Hepatic stellate cell (primary cell): Measurements from ENCODE around the gene CLEC16A.

ENCODE experiments used
- DNase-seq: peaks from one replicate; pipeline ENCODE4 v3.0.0; 2011; ENCODE audit warnings: low spot score

The CLEC16A gene

DNA sequence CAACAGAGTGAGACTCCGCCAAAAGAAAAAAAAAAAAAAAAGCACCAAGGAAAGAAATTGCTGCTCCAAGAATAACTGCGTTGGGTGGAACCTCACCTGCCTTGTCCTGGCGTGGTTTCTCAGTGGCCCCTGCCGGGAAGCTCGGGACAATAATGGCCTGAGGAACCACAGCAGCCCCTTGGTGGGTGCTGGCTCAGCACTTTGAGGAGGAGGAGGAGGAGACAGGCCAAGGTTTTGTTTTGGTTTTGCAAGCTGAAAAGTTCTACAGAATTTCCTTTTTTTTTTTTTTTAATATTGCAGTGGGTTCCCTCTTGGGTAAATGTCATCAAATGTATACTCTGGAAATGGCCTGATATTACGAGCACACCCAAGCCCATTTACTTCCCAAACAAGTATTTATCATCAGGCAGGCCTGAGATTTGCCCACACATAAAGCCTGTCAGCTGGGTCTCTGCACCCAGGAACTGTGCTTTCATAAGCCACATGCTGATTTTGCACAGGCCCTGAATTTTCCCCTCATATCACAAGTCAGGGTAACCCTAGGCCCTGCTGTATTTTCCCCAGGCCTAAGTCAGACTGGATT is 233.3 kb downstream of the CLEC16A start:
- DNase-seq, result no peak

DNA sequence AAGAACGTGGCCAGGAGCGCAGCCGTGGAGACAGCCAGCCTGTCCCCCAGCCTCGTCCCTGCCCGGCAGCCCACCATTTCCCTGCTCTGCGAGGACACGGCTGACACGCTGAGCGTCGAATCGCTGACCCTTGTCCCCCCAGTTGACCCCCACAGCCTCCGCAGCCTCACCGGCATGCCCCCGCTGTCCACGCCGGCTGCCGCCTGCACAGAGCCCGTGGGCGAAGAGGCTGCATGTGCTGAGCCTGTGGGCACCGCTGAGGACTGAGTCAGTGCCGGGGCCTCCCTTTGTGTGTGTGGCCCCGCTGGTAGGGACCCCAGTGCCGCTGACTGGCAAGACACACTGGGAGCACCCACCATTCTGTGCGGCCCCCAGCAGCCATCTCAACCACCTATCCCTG is 234.1 kb downstream of the CLEC16A start:
- DNase-seq, result no peak

DNA sequence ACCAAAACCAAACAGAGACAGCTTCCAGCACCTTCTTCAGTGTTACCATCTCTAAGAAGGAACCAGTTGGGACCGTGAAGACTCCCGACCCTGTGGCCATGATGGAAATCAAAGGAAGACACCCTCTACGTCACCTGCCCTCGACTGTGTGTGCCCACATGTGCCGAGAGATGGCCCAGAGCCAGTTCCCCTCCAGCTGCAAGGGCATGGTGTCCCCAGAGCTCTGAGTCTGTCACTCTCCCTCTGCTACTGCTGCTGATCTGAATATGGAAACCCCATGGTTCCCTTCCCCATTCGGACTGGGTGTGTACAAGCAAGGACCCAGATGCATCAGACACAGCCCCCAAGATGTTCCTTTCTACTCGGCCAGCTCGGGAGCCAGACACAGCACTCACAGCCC is 235.2 kb downstream of the CLEC16A start:
- no peak for DNase-seq

DNA sequence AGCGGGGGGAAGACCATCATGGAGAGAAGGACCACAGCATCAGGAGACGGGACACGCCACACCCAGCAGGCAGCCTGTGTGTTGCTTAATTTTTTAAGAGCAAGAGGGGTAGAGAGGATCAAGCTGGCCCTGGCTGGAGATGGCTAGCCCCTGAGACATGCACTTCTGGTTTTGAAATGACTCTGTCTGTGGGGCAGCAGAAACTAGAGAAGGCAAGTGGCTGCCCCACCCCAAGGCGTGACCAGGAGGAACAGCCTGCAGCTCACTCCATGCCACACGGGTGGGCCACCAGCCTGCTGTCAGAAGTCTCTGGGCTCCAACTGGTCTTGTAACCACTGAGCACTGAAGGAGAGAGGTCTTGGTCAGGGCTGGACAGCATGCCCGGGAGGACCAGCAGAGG is 236.1 kb downstream of the CLEC16A start:
- no peak for DNase-seq

DNA sequence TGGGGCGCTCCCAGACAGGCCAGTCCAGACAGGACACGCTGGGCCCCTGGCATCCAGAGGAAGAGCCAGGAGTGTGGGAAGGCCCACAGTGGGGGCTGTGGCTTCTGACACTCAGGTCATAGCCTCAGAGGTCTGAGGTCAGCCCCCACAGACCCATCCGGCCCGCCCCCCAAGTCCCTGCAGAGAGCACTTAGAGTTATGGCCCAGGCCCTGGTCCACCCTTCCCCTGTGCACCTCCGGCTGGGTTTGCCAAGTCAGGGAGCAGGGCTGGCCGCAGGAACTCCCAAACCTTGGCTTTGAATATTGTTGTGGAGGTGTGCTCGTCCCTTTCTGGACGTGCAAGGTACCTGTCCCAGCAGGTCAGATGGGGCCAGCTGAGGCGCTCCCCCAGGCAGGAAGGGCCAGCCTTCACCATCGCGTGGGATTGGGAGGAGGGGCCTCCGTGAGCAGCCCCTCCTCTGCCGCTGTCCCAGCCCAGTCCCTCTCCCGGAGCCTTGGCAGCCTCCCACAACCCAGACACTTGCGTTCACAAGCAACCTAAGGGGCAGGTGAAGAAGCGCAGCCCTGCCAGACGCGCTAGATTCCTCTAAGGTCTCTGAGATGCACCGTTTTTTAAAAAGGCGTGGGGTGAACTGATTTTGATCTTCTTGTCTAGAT is 237.0 kb downstream of the CLEC16A start:
- no peak for DNase-seq

DNA sequence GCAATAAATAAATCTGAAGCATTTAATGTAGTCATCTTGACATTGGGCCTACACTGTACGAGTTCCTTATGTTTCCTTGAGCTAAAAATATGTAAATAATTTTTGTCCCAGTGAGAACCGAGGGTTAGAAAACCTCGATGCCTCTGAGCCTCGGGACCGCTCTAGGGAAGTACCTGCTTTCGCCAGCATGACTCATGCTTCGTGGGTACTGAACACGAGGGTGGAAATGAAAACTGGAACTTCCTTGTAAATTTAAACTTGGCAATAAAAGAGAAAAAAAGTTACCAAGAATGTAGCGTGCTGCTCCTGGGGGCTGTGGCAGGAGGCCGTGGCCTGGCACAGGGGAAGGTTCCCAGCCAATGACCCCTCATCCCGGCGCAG is 237.5 kb downstream of the CLEC16A start:
- no peak for DNase-seq

DNA sequence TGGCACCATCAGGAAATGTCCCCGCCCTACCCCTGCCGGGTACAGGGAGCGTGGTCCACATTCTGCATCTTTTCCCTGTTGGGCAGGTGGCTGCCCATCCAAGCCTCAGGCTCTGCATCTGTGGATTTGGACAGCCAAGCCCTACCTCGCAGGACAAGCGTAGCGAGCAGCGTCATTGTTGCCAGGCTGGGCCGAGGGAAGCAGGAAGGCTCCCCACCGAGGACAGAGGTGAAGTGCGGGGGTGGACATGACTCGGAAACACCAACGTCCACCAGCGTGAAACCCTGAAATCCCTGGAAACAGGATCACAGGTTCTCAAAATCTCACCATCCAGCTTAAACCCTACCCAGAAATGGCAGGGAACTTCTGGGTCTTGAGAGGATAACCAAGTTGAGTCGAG is 238.0 kb downstream of the CLEC16A start:
- DNase-seq, result no peak

DNA sequence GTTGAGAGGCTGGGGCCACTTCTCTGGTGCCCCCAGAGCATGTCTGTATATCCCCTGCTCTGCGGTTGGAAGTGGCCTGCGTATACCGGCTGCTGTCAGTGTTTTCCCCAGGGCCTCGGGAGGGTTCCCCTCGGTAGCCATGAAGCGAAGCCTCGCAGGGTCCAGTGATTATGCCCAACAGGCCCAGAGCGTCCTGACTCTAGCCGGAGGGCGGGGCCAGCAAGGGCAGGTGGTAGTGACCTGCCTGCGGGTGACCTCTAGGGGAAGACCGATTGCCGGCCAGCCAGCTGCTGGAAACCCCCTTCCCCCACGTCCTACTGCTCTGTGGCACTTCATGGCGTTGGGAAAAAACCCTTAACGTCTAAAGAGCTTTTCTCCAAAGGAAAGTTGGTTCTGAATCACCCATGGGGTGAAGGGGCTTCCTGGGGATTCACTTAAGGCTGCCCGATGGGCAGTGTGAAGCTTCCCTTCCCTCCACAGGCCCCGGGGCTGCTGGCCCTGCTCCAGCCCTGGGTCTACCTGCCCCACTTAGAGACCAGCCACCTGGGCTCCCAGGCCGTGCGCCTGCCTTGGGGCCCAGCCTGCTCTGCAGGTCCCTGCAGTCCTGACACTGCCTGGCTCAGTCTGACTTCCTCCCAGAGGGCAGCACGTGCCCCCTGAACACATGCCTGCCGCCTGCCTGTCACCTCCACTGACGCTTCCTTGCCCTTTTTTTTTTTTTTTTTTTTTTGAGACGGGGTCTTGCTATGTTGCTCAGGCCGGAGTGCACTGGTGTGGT is 238.9 kb downstream of the CLEC16A start:
- DNase-seq, result no peak

DNA sequence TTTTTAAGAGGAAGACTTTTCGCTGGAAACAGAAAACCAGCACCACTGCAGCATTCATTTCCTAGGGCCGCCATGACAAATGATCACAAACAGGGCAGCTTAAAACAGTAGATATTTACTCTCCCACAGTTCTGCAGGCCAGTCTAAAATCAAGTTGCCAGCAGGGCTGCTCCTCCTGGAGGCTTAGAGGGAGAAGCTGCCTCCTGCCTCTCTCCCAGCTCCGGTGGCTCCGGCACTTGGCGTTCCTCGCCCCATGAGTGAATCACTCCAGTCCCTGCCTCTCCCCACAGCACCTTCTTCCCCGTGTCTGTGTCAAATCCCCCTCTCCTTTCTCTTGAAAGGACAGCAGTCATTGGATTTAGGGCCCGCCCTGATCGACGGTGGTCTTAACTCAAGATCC is 239.6 kb downstream of the CLEC16A start:
- no peak for DNase-seq

DNA sequence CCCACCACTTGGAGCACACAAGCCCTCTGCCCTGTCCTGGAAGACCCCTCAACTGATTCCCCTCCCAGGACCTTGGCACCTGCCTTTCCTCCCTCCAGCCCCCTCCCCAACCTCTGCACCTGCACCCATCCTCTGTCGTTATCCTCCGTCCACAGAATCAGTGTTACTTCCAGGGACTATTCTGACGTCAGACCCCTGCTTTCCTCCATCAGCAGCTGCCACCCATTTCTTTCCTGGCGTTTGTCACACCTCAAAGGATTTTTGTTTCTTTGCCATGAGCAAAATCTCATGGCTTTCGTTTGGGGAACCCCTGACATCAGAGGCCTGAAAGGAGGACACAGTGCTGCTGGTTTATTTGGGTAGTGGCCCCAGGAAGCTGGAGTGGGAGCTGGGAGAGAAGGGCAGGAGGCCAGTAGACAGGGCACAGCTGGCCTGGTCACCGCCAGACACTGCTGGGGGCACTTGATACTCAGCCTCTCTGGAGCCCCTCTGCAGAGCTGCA is 243.2 kb downstream of the CLEC16A start:
- DNase-seq, result no peak

DNA sequence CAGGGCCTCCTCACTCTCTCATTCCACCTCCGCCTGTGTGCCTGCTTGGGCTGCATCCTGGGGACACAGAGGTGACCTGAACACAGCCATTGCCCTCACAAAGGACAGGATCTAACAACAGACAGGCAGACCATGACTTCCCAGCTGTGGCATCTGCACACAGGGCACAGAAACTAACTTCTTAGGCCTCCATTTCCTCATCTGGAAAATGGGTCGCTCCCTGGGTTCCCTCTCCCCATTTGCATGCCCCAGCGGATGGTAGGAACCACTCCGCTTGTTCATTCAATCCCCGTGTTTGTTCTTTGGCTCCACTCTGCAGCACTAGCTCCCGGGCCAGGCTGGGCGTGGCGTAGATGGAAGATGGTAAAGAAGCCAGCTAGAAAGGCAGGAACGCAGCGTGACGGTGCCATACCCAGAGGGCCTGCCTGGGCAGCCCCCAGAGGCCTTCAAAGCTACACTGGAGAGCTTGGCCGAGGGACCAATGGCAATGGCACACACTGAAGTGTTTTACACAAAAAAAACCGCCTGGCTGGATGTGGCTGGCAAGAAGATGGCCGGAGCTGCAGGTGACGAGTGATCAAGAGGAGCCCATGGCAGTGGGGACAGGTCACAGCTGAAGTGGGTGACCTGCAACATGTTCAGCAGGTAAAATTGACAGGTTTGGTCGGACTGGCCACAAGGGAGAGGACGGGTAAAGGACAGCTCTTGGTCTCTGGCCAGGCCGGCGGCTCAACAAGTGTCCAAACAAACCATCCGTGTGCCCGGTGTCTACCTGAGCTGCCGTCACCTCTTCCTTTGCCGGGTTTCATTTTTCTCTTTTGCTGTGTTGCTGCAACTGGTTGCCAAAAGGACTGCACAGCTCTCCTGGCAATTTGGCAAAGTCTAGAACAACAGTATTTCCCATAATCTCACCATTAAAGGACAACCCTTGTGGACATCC is 244.7 kb downstream of the CLEC16A start:
- no peak for DNase-seq

DNA sequence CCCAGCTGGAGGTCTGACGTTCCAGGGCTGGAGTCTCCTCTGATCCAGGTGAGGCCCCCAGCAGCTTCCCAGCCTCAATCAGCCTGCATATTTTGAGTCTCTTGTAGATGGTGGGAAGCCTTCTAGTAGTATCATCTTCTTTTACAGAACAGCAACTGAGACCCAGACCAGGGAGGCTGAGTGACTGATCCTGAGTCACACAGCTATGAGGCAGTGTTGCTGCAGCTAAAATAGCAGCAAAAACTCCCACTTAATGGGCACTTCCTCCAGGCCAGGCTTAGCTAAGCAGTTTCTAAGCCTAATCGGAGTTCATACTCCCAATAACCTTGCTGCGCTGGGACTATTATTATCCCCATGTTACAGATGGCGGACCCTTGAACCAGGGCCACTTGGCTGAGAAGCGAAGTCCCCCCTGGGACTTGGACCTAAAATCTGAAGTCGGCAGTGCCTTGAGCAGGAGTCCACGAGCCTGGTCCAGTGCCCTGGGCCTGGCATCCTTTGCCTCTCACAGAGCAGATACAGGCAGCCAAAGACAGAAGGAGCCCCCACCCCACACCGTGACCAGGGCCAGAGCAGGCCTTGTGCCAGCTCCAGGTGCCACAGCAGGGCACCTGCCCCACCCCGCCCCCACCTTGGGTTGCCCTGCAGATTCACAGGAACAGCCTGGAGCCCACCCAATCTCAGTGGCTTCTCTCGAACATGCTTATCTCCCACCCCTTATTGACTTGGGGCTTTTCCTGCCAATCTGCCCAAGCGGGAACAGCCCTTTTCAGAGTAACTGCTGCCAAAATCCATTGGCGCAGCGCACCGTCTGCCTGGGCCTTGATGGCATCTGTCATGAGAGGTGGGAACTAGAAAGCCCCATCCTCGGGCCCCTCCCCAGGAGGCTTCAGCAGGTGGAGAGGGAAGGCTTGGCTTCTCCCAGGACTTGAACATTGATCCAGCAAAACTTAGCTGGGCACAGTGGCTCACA is 246.5 kb downstream of the CLEC16A start:
- DNase-seq, result peak; percentile 65

DNA sequence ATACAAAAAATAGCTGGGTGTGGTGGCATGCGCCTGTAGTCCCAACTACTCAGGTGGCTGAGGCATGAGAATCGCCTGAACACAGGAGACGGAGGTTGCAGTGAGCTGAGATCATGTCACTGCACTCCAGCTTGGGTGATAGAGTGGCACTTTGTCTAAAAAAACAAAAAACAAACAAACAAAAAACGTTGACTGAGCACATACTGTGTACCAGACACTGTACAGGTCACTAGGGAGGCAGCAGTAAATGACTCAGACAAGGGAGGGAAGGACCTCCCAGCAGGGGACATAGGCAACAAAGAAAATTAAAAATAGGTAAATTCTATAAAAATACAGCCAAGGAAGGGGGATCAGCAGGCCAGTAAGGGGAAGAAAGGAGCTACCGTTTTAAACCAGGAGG is 247.3 kb downstream of the CLEC16A start:
- no peak for DNase-seq

DNA sequence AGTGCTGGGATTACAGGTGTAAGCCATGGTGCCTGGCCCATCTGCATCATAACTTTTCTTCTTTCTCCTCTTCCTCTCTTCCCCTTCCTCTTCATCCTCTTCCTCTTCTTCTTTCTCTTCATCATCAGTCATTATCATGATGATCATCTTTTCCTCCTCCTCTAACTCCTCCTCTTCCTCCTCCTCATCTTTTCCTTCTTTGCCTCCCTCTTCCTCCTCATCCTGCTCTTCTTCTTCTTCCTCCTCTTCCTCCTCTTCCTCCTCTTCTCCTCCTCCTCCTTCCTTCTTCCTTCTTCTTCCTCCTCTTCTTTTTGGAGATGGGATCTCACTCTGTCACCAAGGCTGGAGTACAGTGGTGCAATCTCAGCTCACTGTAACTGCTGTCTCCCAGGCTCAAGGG is 249.1 kb downstream of the CLEC16A start:
- DNase-seq, result no peak

DNA sequence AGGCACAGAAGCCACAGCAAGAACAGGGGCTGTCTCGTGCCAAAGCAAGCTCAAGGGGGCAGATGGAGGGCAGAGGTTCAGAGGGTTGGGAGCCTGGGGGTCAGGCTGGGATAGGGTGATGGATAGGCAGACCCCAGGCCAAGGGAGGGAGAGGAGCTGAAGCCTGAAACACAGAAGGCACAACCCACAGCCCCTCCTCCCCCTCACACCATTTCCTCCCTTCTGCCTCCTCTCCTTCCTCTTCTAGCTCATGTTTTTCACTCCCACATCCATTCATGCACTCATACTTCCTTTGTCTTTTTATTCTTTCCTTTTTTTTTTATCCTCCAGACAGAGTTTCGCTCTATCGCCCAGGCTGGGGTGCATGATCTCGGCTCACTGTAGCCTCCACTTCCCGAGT is 250.5 kb downstream of the CLEC16A start:
- DNase-seq, result no peak

DNA sequence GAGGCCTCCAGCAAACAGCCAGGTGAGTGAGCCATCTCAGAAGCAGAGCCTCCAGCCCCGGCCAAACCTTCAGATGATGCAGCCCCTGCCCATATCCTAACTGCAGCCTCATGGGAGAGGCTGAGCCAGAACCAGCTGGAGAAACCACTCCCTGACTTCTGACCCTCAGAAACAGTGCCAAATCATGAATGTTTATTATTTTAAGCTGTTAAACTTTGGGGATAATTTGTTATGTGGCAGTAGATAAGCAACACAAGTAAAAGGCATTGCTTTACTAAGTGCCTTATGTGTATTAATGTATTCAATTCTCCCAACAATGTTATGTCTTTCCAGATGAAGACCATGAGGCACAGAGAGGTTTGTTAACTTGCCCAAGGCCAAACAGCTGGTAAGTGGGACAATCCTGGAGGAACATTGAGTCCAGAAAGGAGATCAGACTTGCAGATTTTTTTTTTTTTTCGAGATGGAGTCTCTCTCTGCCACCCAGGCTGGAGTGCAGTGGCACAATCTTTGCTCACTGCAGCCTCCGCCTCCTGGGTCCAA is 252.0 kb downstream of the CLEC16A start:
- DNase-seq, result no peak

DNA sequence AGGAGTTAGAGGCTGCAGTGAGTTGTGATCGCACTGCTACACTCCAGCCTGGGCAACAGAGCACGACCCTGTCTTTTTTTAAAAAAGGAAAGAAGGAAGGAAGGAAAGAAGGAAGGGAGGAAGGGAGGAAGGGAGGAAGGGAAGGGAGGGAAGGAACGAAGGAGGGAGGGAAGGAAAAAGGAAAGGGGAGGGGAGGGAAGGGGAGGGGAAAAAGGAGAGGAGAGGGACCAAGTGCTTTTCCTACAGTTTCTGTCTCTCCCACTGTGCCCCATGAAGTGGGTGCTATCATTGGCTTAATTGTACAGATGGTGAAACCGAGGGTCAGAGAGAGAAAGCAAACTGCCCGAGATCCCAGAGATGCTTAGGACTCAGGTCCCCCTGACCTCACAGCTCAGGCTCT is 254.0 kb downstream of the CLEC16A start:
- DNase-seq, result no peak

DNA sequence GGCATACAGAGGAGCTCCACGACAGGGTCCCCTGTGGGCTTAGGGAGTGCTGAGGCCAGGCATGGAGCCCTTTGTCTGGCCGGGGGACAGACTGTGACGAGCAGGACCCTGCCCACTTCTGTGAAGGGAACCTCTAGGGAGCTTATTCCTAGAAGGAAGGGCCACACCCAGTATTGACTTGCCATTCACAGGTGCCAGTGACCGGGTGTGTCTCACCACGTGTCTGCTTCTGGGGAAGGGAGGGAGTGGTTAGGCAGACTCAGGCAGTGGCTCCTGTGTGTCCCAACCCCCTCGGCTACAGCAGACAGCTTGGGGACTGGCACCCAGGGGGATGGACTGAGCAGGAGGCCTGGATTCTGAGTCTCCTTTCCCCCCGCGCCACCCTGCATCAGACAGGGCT is 254.5 kb downstream of the CLEC16A start:
- no peak for DNase-seq

DNA sequence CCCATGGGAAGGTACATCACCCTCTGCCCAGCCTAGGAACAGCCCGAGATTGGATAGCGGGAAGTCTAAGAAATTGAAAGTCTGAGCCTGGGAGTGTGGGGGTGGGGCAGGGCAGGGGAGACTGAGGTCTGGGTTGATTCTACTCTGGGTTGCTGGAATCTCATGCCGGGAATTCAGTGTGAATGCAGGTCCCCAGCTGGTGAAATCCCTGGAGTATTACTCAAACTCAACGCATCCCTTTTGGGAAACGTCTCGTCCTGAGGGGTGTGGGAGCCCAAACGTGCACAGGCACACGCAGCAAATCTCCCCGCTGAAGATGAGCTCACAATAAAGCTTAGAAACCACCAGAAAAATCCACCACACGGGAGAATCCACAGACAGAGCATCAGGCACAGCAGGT is 256.2 kb downstream of the CLEC16A start:
- DNase-seq, result no peak

DNA sequence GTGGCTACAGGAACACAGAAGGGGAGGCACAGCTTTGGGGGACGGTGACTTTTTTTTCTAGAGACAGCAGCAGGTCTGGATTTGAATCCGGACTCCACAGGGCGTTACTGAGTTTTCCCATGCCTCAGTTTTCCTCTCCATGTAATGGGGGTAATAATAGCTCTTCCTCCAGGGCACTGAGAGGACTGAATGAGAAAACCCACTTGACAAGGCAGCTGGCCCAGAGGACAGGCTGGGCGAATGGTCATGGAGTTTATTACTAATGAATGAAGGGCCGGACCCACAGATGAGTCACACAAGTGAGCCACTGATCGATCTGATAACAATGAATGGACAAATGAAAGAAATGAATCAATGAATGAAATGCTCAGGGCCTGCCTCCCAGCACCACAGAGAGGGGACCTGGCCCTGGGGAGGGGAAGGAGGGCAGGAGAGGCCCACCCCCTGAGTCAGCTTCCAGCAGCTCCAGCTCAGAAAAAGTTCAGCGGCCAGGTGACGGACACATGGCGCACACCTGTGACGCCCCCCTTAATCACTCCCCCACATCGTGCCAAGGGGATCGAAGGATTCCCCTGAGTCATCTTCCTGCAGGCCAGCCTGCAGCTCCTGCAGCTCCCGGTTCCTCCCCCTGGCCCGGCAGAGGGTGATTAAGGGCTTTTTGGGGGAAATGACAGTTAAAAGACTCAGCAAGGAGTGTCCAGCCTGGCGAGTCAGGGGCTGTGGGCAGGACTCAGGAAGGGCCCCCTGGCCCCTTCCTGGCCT is 257.3 kb downstream of the CLEC16A start:
- DNase-seq, result peak; percentile 86
